ENCODE data around the gene WDR7. TPM values are rescaled to one million over a fixed set of nuclear protein-coding genes. Genes with fewer than 3 reads are reported as not detected.

Gene WDR7
- total and polyA plus RNA-seq, 2 of the 4 experiments (the other 2 are of a cell fraction) = 3.7 to 23.3 TPM

- Histone ChIP-seq H3K79me1 (ENCODE audit: low read depth in 1 of 2, low read length in 2 of 2) (no peaks in the 10 kb centered on the region), H3K9ac (ENCODE audit: low read depth, low read length) (no peak overlapping the region), H4K91ac (ENCODE audit: insufficient read depth, low read depth, low read length) (no peak overlapping the region), H3K36me3 (ENCODE audit: control insufficient read depth, insufficient read depth, low read length) (no peaks in the 10 kb centered on the region), H2AK5ac (ENCODE audit: low read depth, low read length) (no peak overlapping the region), H2AK9ac (replicated peaks; ENCODE audit: low read depth, low read length, poor library complexity) (no peak overlapping the region), H2BK15ac (ENCODE audit: low read depth, low read length) (no peak overlapping the region), H3K27me3 (ENCODE audit: control insufficient read depth, insufficient read depth, low read length) (no peaks in the 10 kb centered on the region), H3K18ac (ENCODE audit: low read depth, low read length) (no peak overlapping the region), H2BK120ac (ENCODE audit: low read depth, low read length) (no peak overlapping the region), H3K4me2 (ENCODE audit: low read depth, low read length) (no peak overlapping the region), H4K20me1 (ENCODE audit: insufficient read depth, low read length) (no peaks in the 10 kb centered on the region), H3K4ac (ENCODE audit: low read depth, low read length) (no peak overlapping the region), H4K5ac (ENCODE audit: low read depth, low read length) (no peak overlapping the region), H3K23ac (ENCODE audit: low read depth, low read length) (no peak overlapping the region), H3K9me1 (ENCODE audit: insufficient read depth, low read length) (no peaks in the 10 kb centered on the region), H3K4me1 (ENCODE audit: control insufficient read depth, insufficient read depth, low read length) (no peaks in the 10 kb centered on the region), H3K4me3 (ENCODE audit: insufficient read depth, low read depth, low read length) (no peak overlapping the region), H2AFZ (replicated peaks; ENCODE audit: low read length, poor library complexity) (no peak overlapping the region), H4K8ac (ENCODE audit: low read depth in 2 of 2, low read length in 2 of 2) (no peak overlapping the region), H3K56ac (ENCODE audit: extremely low read depth, insufficient read depth, low read length) (no peak overlapping the region), H3K14ac (replicated peaks; ENCODE audit: low read depth, low read length) (no peak overlapping the region), H2BK5ac (ENCODE audit: low read depth, low read length, poor library complexity, severe bottlenecking) (no peak overlapping the region), H2BK20ac (ENCODE audit: low read depth, low read length) (no peak overlapping the region), H3K9me3 (ENCODE audit: control insufficient read depth, insufficient read depth, low read length) (no peaks in the 10 kb centered on the region), H3K27ac (ENCODE audit: insufficient read depth, low read length) (no peak overlapping the region)
- intact Hi-C loops (cut with micrococcal nuclease) (no loop called here), dilution Hi-C loops (cut with HindIII; ENCODE audit: low sequenced_read_pairs, unreplicated experiment) (no loop called here), in situ Hi-C loops (cut with MboI; ENCODE audit: low sequenced_read_pairs) (no loop called here)
- TF ChIP-seq RCOR1 (IDR thresholded peaks at IDR 0.05; ENCODE audit: insufficient replicate concordance, low read length) = no peak
- TF ChIP-seq CHD1 (IDR thresholded peaks at IDR 0.05; ENCODE audit: low read depth, low read length) = no peak
- TF ChIP-seq CEBPB (IDR thresholded peaks at IDR 0.05; ENCODE audit: low read depth, low read length) = no peak
- no peak for TF ChIP-seq NFE2L2 (IDR thresholded peaks at IDR 0.05; ENCODE audit: low read depth, low read length)
- no peak for TF ChIP-seq CTCF (conservative IDR thresholded peaks at IDR 0.05; ENCODE audit: low read depth, low read length)
- no peak for TF ChIP-seq ELK1 (IDR thresholded peaks at IDR 0.05; ENCODE audit: borderline replicate concordance, low read depth, low read length)
- no peak for TF ChIP-seq RFX5 (IDR thresholded peaks at IDR 0.05; ENCODE audit: low read depth, low read length)
- no peak for TF ChIP-seq RAD21 (IDR thresholded peaks at IDR 0.05; ENCODE audit: low read length)
- no peak for TF ChIP-seq POLR2A (IDR thresholded peaks at IDR 0.05; ENCODE audit: low read depth, low read length)
- TF ChIP-seq BHLHE40 (IDR thresholded peaks at IDR 0.05; ENCODE audit: low read depth, low read length) = no peak
- TF ChIP-seq MAZ (IDR thresholded peaks at IDR 0.05; ENCODE audit: borderline replicate concordance, low read depth, low read length) = no peak
- TF ChIP-seq SMC3 (IDR thresholded peaks at IDR 0.05; ENCODE audit: low read depth, low read length) = no peak
- no peak for TF ChIP-seq MAFK (IDR thresholded peaks at IDR 0.05; ENCODE audit: low read depth, low read length)
- ATAC-seq (ENCODE audit: low read depth) = no peak
- WGBS, 2 experiments (ENCODE audit: extremely low coverage in 2 of 2, insufficient read length in 1 of 2) = no CpG with 5 or more reads among the region's 3 CpGs
- ChIA-PET CTCF (interaction anchor here (0.7 kb wide), 1 partner anchor 26 kb away, joined by 3 read pairs; no protein-coding TSS in a partner anchor), POLR2A (ENCODE audit: unreplicated experiment) (interaction anchor here (0.6 kb wide), 1 partner anchor 1221 kb away, joined by 3 read pairs; no protein-coding TSS in a partner anchor)
- no peak for DNase-seq
- no TSS peak for BruUV-seq (replicated peaks)
Measured at GRCh38 chr18:56721491-56721890, 70.3 kb downstream of the WDR7 start.
